Liver (tissue), 3 donors: ENCODE results near the gene PAXX.

Experiments used
- CTCF ChIP-seq: fragments of 150-350 bp; IDR thresholded peaks from 2 replicates; pipeline ENCODE4 v1.5.1; 2017; ENCODE audit warnings: improper control_type of control experiment, low read depth, low read length; ENCODE audit not compliant: missing input control
- HNF4A ChIP-seq, 2 donors: conservative IDR thresholded peaks; 2 replicates each; pipeline ENCODE4 v1.6.1; 2016; ENCODE audit warnings: antibody characterized with exemption in 2 of 2, mild to moderate bottlenecking in 2 of 2
- JUND ChIP-seq, 2 donors: IDR thresholded peaks; 2 replicates each; pipeline ENCODE4 v1.6.1; 2016; ENCODE audit warnings: antibody characterized with exemption in 2 of 2
- MAX ChIP-seq: IDR thresholded peaks from 2 replicates; pipeline ENCODE4 v1.6.1; 2016; ENCODE audit warnings: antibody characterized with exemption
- RAD21 ChIP-seq, 2 donors: IDR thresholded peaks; 2 replicates each; pipeline ENCODE4 v1.6.1; 2016; ENCODE audit warnings: antibody characterized with exemption in 2 of 2, mild to moderate bottlenecking in 2 of 2
- REST ChIP-seq: IDR thresholded peaks from 2 replicates; pipeline ENCODE4 v1.6.1; 2016; ENCODE audit warnings: antibody characterized with exemption, mild to moderate bottlenecking
- donor health status: healthy.
- donor health status: healthy.

- TF ChIP-seq CTCF (peak; percentile 19), MAX (no peak), RAD21 (IDR thresholded peaks at IDR 0.05) (peak in 1 of 2 donors; percentile 35), JUND (IDR thresholded peaks at IDR 0.05) (no peak), REST (peak; percentile 89), HNF4A (conservative IDR thresholded peaks at IDR 0.05) (no peak)
Observed at GRCh38 chr9:136949817-136950655, 42.2 kb upstream of the PAXX start.
